ENCODE measurements around the gene NAV3. TPM values are rescaled to one million over a fixed set of nuclear protein-coding genes. Genes with fewer than 3 reads are reported as not detected.

The NAV3 gene
- total RNA-seq, result 16.5 and 40.1 TPM in 2 replicates

GRCh38 chr12:77830583-77831351 is at the start of gene NAV3:
Gene NAV3 (plus strand): TSS chr12:77830894. CDS start chr12:77831462, 568 bp downstream.
- peak; percentile 68 for DNase-seq (ENCODE audit: extremely low read depth, low read depth, low spot score)

- no peak for DNase-seq (ENCODE audit: extremely low read depth, low read depth, low spot score)
These were observed 48.7 kb upstream of the NAV3 start for GRCh38 chr12:77782034-77782433.

GRCh38 chr12:77782766-77783165 is 47.9 kb upstream of the NAV3 start:
- no peak for DNase-seq (ENCODE audit: extremely low read depth, low read depth, low spot score)

- DNase-seq (ENCODE audit: extremely low read depth, low read depth, low spot score), result no peak
These were observed 45.5 kb upstream of the NAV3 start for GRCh38 chr12:77785211-77785610.

- DNase-seq (ENCODE audit: extremely low read depth, low read depth, low spot score), result no peak
These were observed 44.0 kb upstream of the NAV3 start for GRCh38 chr12:77786675-77787074.

- no peak for DNase-seq (ENCODE audit: extremely low read depth, low read depth, low spot score)
These were observed 42.2 kb upstream of the NAV3 start for GRCh38 chr12:77788231-77789168.

GRCh38 chr12:77795699-77796098 is 35.0 kb upstream of the NAV3 start:
- no peak for DNase-seq (ENCODE audit: extremely low read depth, low read depth, low spot score)

- no peak for DNase-seq (ENCODE audit: extremely low read depth, low read depth, low spot score)
These were observed 33.9 kb upstream of the NAV3 start for GRCh38 chr12:77796775-77797174.

- DNase-seq (ENCODE audit: extremely low read depth, low read depth, low spot score), result no peak
These were observed 30.2 kb upstream of the NAV3 start for GRCh38 chr12:77800501-77800900.

GRCh38 chr12:77808534-77808933 is 22.2 kb upstream of the NAV3 start:
- no peak for DNase-seq (ENCODE audit: extremely low read depth, low read depth, low spot score)

- no peak for DNase-seq (ENCODE audit: extremely low read depth, low read depth, low spot score)
These were observed 17.1 kb upstream of the NAV3 start for GRCh38 chr12:77813558-77813957.

GRCh38 chr12:77814386-77814785 is 16.3 kb upstream of the NAV3 start:
- DNase-seq (ENCODE audit: extremely low read depth, low read depth, low spot score), result no peak

GRCh38 chr12:77816196-77816595 is 14.5 kb upstream of the NAV3 start:
- no peak for DNase-seq (ENCODE audit: extremely low read depth, low read depth, low spot score)

GRCh38 chr12:77817276-77817675 is 13.4 kb upstream of the NAV3 start:
- no peak for DNase-seq (ENCODE audit: extremely low read depth, low read depth, low spot score)

GRCh38 chr12:77818351-77818750 is 12.3 kb upstream of the NAV3 start:
- no peak for DNase-seq (ENCODE audit: extremely low read depth, low read depth, low spot score)

GRCh38 chr12:77821699-77822203 is 8.9 kb upstream of the NAV3 start:
- no peak for DNase-seq (ENCODE audit: extremely low read depth, low read depth, low spot score)

GRCh38 chr12:77833329-77833728 is 2.6 kb downstream of the NAV3 start:
- no peak for DNase-seq (ENCODE audit: extremely low read depth, low read depth, low spot score)

GRCh38 chr12:77834618-77835017 is 3.9 kb downstream of the NAV3 start:
- no peak for DNase-seq (ENCODE audit: extremely low read depth, low read depth, low spot score)

GRCh38 chr12:77835969-77836368 is 5.3 kb downstream of the NAV3 start:
- no peak for DNase-seq (ENCODE audit: extremely low read depth, low read depth, low spot score)

- DNase-seq (ENCODE audit: extremely low read depth, low read depth, low spot score), result no peak
These were observed 7.2 kb downstream of the NAV3 start for GRCh38 chr12:77837876-77838291.

- DNase-seq (ENCODE audit: extremely low read depth, low read depth, low spot score), result peak; percentile 84
These were observed 10.8 kb downstream of the NAV3 start for GRCh38 chr12:77841521-77841920.

Data from glomerular endothelial cell (primary cell).